ENCODE data around the gene ZNF850. TPM values are rescaled to one million over a fixed set of nuclear protein-coding genes. Genes with fewer than 3 reads are reported as not detected.

Gene ZNF850
- polyA plus RNA-seq, 1 donor = 1.1 TPM

DNA sequence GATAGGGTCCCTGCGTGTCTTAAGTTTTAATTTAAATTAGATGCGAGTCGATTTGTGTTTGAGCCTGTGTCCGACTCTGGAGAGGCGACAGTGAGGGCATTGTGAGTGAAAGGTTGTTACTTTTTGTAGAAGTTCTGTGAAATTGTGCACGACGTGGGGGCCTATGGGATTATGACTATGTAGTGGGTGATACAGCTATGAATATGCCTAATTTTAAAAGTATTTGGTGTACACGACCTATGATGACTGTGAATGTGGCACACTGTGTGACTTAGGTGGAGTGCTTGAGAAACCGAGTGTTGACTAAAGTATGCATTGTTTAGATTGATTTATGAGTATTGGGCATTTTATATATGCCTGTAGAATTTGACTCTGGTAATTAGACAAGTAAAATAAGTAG, 84.5 kb downstream of the ZNF850 start:
- DNase-seq (ENCODE audit: low read depth) = no peak

DNA sequence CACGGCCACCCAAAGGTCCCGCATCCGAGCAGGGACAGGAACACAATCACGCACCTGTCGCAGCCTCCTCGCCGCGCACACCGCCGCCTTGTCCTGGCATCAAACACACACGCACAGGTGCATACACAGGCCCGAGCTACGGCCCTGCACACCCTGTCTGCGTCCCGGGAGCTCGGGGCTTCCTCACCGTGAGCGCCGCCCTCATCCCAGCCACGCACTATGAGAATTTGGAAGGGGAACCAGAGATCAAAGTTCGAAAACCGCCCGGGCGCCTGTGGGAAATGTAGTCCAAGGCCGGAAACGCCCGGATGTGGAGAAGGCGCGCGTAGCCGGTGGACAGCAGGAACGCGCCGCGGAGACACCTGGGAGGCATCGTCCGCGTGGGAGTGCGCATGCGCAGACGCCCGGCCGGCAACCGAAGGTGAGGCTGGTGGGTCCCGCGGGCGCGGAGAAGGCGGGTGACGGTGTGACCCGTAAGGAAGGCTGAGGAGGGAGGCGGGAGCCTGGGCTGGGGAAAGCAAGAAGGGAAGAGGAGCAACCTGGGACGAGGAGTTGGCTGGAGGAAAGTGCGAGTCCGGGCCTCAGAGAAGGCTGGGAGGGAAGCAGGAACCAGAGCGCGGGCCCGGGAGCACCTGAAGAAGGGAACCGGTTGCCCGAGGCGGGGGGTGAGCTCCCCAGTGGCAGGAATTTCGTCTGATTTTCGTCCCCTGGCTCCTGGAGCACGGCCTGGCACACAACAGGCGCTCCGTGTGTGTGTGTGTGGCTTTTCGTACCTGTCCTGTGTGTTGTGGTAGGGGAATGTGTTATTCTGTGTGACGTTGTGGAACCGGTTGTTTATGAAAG, 85.2 kb downstream of the ZNF850 start, which contains the start of gene ZNF567:
Gene ZNF567 (plus strand): TSS at position 399 of the 843 bp plus-strand sequence. CDS start 7,256 bp downstream, outside the sequence.
- peak; percentile 90 for DNase-seq (ENCODE audit: low read depth)

DNA sequence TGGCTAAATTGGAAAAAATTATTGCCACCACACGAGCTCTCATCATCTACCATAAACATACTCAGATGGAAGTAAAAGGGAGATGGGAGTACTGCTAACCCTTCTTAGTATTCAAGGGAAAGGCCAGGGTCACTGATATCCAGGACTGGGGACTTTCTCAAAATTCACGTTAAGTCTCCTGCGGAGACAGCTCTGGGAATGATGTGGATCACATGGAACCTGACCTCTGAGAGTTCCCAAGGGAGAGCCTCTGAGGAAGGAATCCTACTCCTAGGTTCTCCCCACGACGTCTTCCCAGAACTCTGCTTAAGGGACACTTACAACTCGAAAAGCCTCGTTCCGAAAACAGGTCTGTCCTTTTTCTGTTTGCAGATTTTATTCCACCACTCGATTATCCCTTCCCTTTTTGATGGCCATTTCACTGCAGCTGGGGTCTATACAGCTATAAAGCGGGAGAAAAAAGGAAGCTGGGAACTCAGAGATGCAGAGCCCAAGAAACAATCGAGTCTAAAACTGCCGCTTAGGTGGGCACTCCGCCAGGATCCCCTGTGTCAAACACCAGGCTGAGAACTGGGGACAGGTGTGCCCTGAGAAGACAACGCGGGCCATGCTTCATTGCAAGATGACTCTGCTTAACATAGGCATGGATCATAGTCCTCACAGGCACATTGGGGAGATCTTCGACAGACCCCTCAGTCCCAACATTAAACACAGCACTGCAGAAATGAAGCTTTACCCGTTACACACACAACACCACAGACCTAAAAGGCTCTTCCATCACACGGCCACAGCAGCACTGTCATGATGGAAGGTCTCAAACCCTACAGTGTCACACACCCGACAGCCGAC, 86.0 kb downstream of the ZNF850 start:
- no peak for DNase-seq (ENCODE audit: low read depth)

DNA sequence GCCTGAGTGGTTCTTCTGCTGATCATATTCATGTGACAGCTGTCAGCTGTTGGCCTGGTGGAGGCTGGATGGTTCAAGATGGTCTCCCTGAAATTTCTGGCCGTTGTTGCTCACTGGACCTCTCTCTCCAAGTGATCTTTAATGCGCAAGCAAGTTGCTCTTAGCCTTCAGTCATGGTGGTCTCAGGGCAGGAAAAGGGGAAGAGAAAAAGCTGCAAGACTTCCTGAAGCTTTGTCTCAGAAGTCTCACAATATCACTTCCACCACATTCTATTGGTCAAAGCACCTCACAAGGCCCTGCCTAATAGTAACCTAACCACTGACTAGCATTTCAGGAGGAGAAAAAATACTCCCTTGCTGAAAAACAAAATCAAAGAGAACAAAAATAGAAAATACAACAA, 86.8 kb downstream of the ZNF850 start:
- no peak for DNase-seq (ENCODE audit: low read depth)

DNA sequence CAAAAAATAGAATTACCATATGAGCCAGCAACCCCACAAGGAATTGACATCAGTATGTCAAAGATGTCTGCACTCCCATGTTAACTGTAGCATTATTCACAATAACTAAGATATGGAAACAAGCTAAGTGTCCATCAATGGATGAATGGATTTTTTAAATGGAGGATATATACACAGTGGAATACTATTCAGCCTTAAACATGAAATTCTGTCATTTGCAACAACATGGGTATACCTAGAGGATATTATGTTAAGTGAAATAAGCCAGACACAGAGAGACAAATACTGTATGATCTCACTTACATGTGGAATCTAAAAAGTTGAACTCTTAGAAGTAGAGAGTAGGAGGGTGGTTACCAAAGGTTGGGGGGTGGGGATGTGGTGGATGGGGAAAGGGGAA, 93.2 kb downstream of the ZNF850 start:
- no peak for DNase-seq (ENCODE audit: low read depth)

DNA sequence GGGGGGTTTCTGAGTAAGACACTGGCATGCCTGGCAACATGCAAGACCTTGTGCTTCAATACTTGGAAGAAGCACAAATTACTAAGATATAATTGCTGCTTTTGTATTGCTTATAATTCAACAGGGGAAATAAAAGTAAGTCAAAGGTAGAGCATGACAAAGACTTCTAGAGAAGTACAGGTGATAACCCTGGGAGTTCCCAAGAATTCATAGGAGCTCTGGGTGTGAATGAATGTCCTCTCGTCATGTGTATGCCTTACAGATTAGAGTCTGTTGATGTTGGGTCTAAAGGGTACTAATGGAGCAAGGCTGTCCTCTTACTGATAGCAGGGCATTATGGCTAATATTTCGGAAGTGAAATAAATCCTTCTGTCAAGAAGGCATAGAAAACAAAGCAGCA, 98.4 kb downstream of the ZNF850 start:
- no peak for DNase-seq (ENCODE audit: low read depth)

DNA sequence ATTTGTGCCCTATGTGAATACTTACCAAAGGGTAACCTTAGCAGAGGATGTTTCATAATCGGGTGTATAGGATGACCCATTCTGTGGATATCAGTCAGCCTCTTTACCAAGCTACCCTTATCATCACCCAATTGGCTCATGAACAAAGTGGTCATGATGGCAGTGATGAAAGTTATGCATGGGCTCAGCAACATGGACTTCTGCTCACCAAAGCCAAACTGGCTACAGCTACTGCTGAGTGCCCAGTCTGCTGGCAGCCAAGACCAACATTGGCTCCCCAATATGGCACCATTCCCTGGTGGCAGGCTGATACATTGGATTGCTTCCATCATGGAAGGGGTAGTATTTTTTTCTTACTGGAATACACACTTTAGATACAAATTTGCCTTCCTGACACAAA, 100.2 kb downstream of the ZNF850 start:
- DNase-seq (ENCODE audit: low read depth) = no peak

DNA sequence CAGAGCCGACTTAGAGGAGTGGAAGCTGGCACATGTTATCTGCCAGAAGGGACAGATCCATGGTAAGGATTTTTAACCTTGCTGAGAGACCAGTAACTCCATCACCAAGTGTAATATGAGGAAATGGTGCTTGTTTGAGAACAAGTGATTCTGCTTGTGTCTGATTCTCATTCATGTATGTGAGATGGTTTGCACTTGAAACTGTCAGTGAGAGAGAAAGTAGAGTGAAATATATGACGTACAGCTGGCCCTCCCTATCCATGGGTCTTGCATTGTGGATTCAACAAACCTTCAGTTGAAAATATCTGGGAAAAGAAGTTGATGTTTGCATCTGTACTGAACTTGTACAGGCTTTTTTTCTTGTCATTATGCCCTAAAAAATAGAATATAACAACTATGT, 104.0 kb downstream of the ZNF850 start:
- no peak for DNase-seq (ENCODE audit: low read depth)

DNA sequence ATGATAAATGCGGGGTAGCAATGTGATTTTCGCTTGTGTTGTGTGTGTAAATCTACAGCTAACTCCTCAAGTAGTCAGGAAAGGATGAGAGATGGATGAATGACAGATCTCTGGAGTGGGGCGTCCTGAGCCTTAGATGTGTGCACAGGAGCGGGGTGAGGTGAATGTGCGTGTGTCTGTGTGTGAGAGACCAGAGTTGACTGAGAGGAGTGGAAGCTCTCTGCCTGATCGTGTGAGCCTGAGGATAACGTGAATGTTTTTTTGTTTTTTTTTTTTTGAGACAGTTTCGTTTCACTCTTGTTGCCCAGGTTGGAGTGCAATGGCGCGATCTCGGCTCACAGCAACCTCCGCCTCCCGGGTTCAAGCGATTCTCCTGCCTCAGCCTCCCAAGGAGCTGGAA, 106.8 kb downstream of the ZNF850 start:
- DNase-seq (ENCODE audit: low read depth) = no peak

Other genes starting within 250 kb of the ZNF850 start
- gene ZNF260, start 244.5 kb downstream of the ZNF850 start, polyA plus RNA-seq (ENCODE audit: insufficient read length) = 10.2 TPM
- 15.3 TPM for gene ZNF529, start 199.5 kb downstream of the ZNF850 start, polyA plus RNA-seq (ENCODE audit: insufficient read length)
- 10.8 TPM for gene ZNF382, start 167.5 kb downstream of the ZNF850 start, polyA plus RNA-seq (ENCODE audit: insufficient read length)
- gene ZNF461, start 106.0 kb downstream of the ZNF850 start, polyA plus RNA-seq (ENCODE audit: insufficient read length) = 10.4 TPM
- gene ZNF567, start 85.2 kb downstream of the ZNF850 start, polyA plus RNA-seq (ENCODE audit: insufficient read length) = 6.8 TPM
- 7.4 TPM for gene ZNF790, start 65.6 kb upstream of the ZNF850 start, polyA plus RNA-seq (ENCODE audit: insufficient read length)
- 8.8 TPM for gene ZNF345, start 78.1 kb upstream of the ZNF850 start, polyA plus RNA-seq (ENCODE audit: insufficient read length)
- gene ZNF829, start 143.5 kb upstream of the ZNF850 start, polyA plus RNA-seq (ENCODE audit: insufficient read length) = 3.8 TPM
- gene ZNF568, start 143.5 kb upstream of the ZNF850 start, polyA plus RNA-seq (ENCODE audit: insufficient read length) = 40.2 TPM

Data from forelimb muscle (tissue), 1 donor.